HG03378 (cell line): Measurements from ENCODE around the gene SYNJ2.

ENCODE experiments used
- ATAC-seq: cut with Tn5 transposase; IDR thresholded peaks from one replicate; pipeline ENCODE4 v1.9.1; 2021; ENCODE audit warnings: mild to moderate bottlenecking, moderate library complexity; ENCODE audit not compliant: unreplicated experiment

The SYNJ2 gene

GRCh38 chr6:158010591-158011477 is 29.2 kb downstream of the SYNJ2 start:
- no peak for ATAC-seq

GRCh38 chr6:158011478-158011920 is 29.8 kb downstream of the SYNJ2 start:
- no peak for ATAC-seq

GRCh38 chr6:158011980-158012566 is 30.4 kb downstream of the SYNJ2 start:
- ATAC-seq = no peak

- ATAC-seq = no peak
These were observed 32.3 kb downstream of the SYNJ2 start for GRCh38 chr6:158013904-158014504.

GRCh38 chr6:158014505-158015187 is 33.0 kb downstream of the SYNJ2 start:
- ATAC-seq = no peak

- ATAC-seq = no peak
These were observed 33.5 kb downstream of the SYNJ2 start for GRCh38 chr6:158015188-158015506.

GRCh38 chr6:158016571-158017383 is 35.1 kb downstream of the SYNJ2 start:
- ATAC-seq = no peak

- no peak for ATAC-seq
These were observed 36.0 kb downstream of the SYNJ2 start for GRCh38 chr6:158017621-158018040.

- ATAC-seq = no peak
These were observed 36.5 kb downstream of the SYNJ2 start for GRCh38 chr6:158018041-158018771.

- ATAC-seq = no peak
These were observed 37.2 kb downstream of the SYNJ2 start for GRCh38 chr6:158018851-158019361.

- ATAC-seq = no peak
These were observed 37.8 kb downstream of the SYNJ2 start for GRCh38 chr6:158019416-158019815.

- no peak for ATAC-seq
These were observed 38.6 kb downstream of the SYNJ2 start for GRCh38 chr6:158020272-158020711.

- ATAC-seq = no peak
These were observed 39.1 kb downstream of the SYNJ2 start for GRCh38 chr6:158020811-158021210.

- no peak for ATAC-seq
These were observed 39.7 kb downstream of the SYNJ2 start for GRCh38 chr6:158021376-158021775.

GRCh38 chr6:158021814-158022748 is 40.4 kb downstream of the SYNJ2 start:
- ATAC-seq = no peak

- no peak for ATAC-seq
These were observed 41.3 kb downstream of the SYNJ2 start for GRCh38 chr6:158022749-158023596.

- ATAC-seq = no peak
These were observed 41.9 kb downstream of the SYNJ2 start for GRCh38 chr6:158023597-158023939.
